Keratinocyte (primary cell): ENCODE measurements around the gene C11orf52. TPM values are rescaled to one million over a fixed set of nuclear protein-coding genes. Genes with fewer than 3 reads are reported as not detected.

Experiments
- DNase-seq: peaks from one replicate; pipeline ENCODE4 v3.0.0-alpha.2; 2011; ENCODE audit warnings: low read depth, missing footprints, low spot score
- FAIRE-seq: peaks from 2 replicates; lab custom pipeline; 2011; peaks lifted over from hg19 to GRCh38; lab: Jason Lieb, UNC
- H2AFZ ChIP-seq: 2 replicates; pipeline ENCODE4 v1.6.0; 2012; ENCODE audit warnings: low read length, control low read depth, inconsistent platforms; ENCODE audit not compliant: control insufficient read depth
- H3K27ac ChIP-seq: 2 replicates; pipeline ENCODE4 v1.5.1; 2011; ENCODE audit warnings: low read length; ENCODE audit not compliant: control insufficient read depth, insufficient read depth
- H3K27me3 ChIP-seq: 3 replicates; pipeline ENCODE4 v1.6.0; 2011; ENCODE audit warnings: low read length; ENCODE audit not compliant: control insufficient read depth, insufficient read depth; ENCODE audit errors: extremely low read depth
- H3K36me3 ChIP-seq, 2 experiments: 2 replicates in 1 of 2; 3 replicates in 1 of 2; pipeline ENCODE4 v1.5.1; 2011; ENCODE audit warnings: low read length in 2 of 2, mild to moderate bottlenecking in 1 of 2; ENCODE audit not compliant: control insufficient read depth in 2 of 2, insufficient read depth in 2 of 2; ENCODE audit errors: extremely low read depth in 1 of 2
- H3K4me1 ChIP-seq: 3 replicates; pipeline ENCODE4 v1.5.1; 2011; ENCODE audit warnings: low read length; ENCODE audit not compliant: control insufficient read depth, insufficient read depth; ENCODE audit errors: extremely low read depth
- H3K4me2 ChIP-seq: 3 replicates; pipeline ENCODE4 v1.6.0; 2011; ENCODE audit warnings: low read depth, low read length; ENCODE audit not compliant: control insufficient read depth, insufficient read depth; ENCODE audit errors: extremely low read depth
- H3K4me3 ChIP-seq, 3 experiments: fragments of 200-600 bp in 1 of 3; sonication (generic) in 1 of 3; 2 replicates in 2 of 3; 3 replicates in 1 of 3; pipeline ENCODE4 v1.5.1; 2011 to 2016; ENCODE audit warnings: low read length in 3 of 3, mild to moderate bottlenecking in 3 of 3, control low read depth in 2 of 3, inconsistent platforms in 1 of 3, low read depth in 1 of 3, mixed read lengths in 1 of 3, mixed run types in 1 of 3, moderate library complexity in 1 of 3; ENCODE audit not compliant: control insufficient read depth in 2 of 3, insufficient read depth in 2 of 3; ENCODE audit errors: extremely low read depth in 1 of 3
- H3K79me2 ChIP-seq: 2 replicates; pipeline ENCODE4 v1.6.0; 2012; ENCODE audit warnings: low read length; ENCODE audit not compliant: control insufficient read depth, insufficient read depth
- H3K9ac ChIP-seq: 3 replicates; pipeline ENCODE4 v1.6.0; 2011; ENCODE audit warnings: low read length; ENCODE audit not compliant: control insufficient read depth, insufficient read depth; ENCODE audit errors: extremely low read depth
- H3K9me1 ChIP-seq: 3 replicates; pipeline ENCODE4 v1.6.0; 2011; ENCODE audit warnings: low read length; ENCODE audit not compliant: control insufficient read depth, insufficient read depth; ENCODE audit errors: extremely low read depth
- H3K9me3 ChIP-seq: 2 replicates; pipeline ENCODE4 v1.5.1; 2012; ENCODE audit warnings: low read depth, low read length; ENCODE audit not compliant: control insufficient read depth
- H4K20me1 ChIP-seq: 3 replicates; pipeline ENCODE4 v1.6.0; 2011; ENCODE audit warnings: low read length; ENCODE audit not compliant: control insufficient read depth, insufficient read depth; ENCODE audit errors: extremely low read depth
- CTCF ChIP-seq, 3 experiments: IDR thresholded peaks in 1 of 3; conservative IDR thresholded peaks in 1 of 3; optimal IDR thresholded peaks in 1 of 3; 2 replicates in 2 of 3; 3 replicates in 1 of 3; pipeline versions ENCODE3 to v1.5.1; 2011; ENCODE audit warnings: low read length in 3 of 3, mild to moderate bottlenecking in 3 of 3, moderate library complexity in 2 of 3, control low read depth in 1 of 3, inconsistent platforms in 1 of 3; ENCODE audit not compliant: insufficient read depth in 2 of 3; ENCODE audit errors: extremely low read depth in 1 of 3
- EZH2 ChIP-seq: IDR thresholded peaks from one replicate; pipeline ENCODE4 v1.6.1; 2012; ENCODE audit warnings: inconsistent platforms, mild to moderate bottlenecking, low read length, moderate library complexity
- dilution Hi-C: fragments of 300-500 bp; cut with MboI; formaldehyde crosslinking; loops from one replicate; pipeline ENCODE4 v1.7.0; 2020; ENCODE audit warnings: low sequenced_read_pairs; ENCODE audit not compliant: extremely low pct_ligation_motif_present
- polyA plus RNA-seq, 5 experiments: library from polyadenylated mRNA; depleted of rRNA in 3 of 5; stranded (reverse) in 3 of 5; stranded (forward) in 1 of 5; unstranded in 1 of 5; fragments of >200 nt; gene quantifications; 1 replicate in 1 of 5; 2 replicates in 3 of 5; 3 replicates in 1 of 5; pipeline versions ENCODE4 v1.2.1 to v1.2.3, GENCODE V29; 2011 to 2012; ENCODE audit warnings: missing spikeins in 2 of 5, low read depth in 1 of 5, low replicate concordance in 1 of 5
- small RNA-seq, 3 experiments: library from RNA; depleted of rRNA; stranded (forward); fragments of <200 nt; gene quantifications; one replicate each; pipeline ENCODE3, GENCODE V24; 2012; ENCODE audit warnings: low read depth in 3 of 3, low replicate concordance in 1 of 3; ENCODE audit not compliant: insufficient read length in 3 of 3

Gene C11orf52
- polyA plus RNA-seq, 1 donor (not counting 4 experiments of a cell fraction or from before 2014, with no cell fraction given): 3.5 TPM

GRCh38 chr11:111975076-111975806 lies 56.5 kb downstream of the C11orf52 start:
- no peaks in the 10 kb centered on the region for H3K9me3 ChIP-seq
- H3K9ac ChIP-seq: no peak overlapping the region
- no peaks in the 10 kb centered on the region for H3K9me1 ChIP-seq
- no peak overlapping the region for H3K27ac ChIP-seq
- no peaks in the 10 kb centered on the region for H3K79me2 ChIP-seq
- no peaks in the 10 kb centered on the region for H4K20me1 ChIP-seq
- TF ChIP-seq EZH2 (no peak), CTCF (optimal IDR thresholded peaks at IDR 0.05 in 1 of 3, IDR thresholded peaks at IDR 0.05 in 1 of 3, conservative IDR thresholded peaks at IDR 0.05 in 1 of 3; ENCODE audit: extremely low read depth in 1 of 3, insufficient read depth in 2 of 3, low read length in 3 of 3) (peak; percentile 8 to 43 (median 24))
- no peaks in the 10 kb centered on the region for H3K27me3 ChIP-seq
- no peak overlapping the region for H3K4me2 ChIP-seq
- H2AFZ ChIP-seq: no peak overlapping the region
- dilution Hi-C loops: no loop called here
- DNase-seq (no peak), FAIRE-seq (no peak)
- no peaks in the 10 kb centered on the region for H3K36me3 ChIP-seq
- H3K4me3 ChIP-seq: no peak overlapping the region
- H3K4me1 ChIP-seq: peaks cover 29% of the 10 kb centered on the region

- Histone ChIP-seq H3K9me3 (no peaks in the 10 kb centered on the region), H2AFZ (peak overlapping the region; percentile 83), H3K27me3 (no peaks in the 10 kb centered on the region), H4K20me1 (no peaks in the 10 kb centered on the region), H3K9me1 (no peaks in the 10 kb centered on the region), H3K9ac (peak overlapping the region; percentile 69), H3K27ac (peak overlapping the region; percentile 11), H3K4me1 (peaks cover 29% of the 10 kb centered on the region), H3K36me3 (peaks cover 0 to 5% of the 10 kb centered on the region in 2 experiments), H3K79me2 (no peaks in the 10 kb centered on the region), H3K4me2 (peak overlapping the region; percentile 68), H3K4me3 (peak overlapping the region in 1 of 3 experiments; percentile 56)
- FAIRE-seq (no peak), DNase-seq (no peak)
- TF ChIP-seq EZH2: no peak
- TF ChIP-seq CTCF (optimal IDR thresholded peaks at IDR 0.05 in 1 of 3, IDR thresholded peaks at IDR 0.05 in 1 of 3, conservative IDR thresholded peaks at IDR 0.05 in 1 of 3; ENCODE audit: extremely low read depth in 1 of 3, insufficient read depth in 2 of 3, low read length in 3 of 3): no peak
- dilution Hi-C loops: no loop called here
Observed at GRCh38 chr11:111976119-111976766, 57.5 kb downstream of the C11orf52 start.

Small RNA genes lying within 50 kb of the gene (small RNA-seq; reads per million reads assigned to genes)
- gene C11orf52: 0 to 0.07 (median 0) reads per million in 3 experiments
- 0 reads per million in 3 experiments for gene RNA5SP351
- gene RPL37AP8: 0 reads per million in 3 experiments

Other genes starting within 250 kb of the C11orf52 start
- gene PPP2R1B, start 152.5 kb upstream of the C11orf52 start, polyA plus RNA-seq: 22.3 to 35.1 TPM (median 33.6 TPM) in 3 replicates
- 23.4 to 34.4 TPM (median 27.2 TPM) in 3 replicates for gene ALG9, start 47.3 kb upstream of the C11orf52 start, polyA plus RNA-seq
- 2.2 to 3.5 TPM (median 2.9 TPM) in 3 replicates for gene FDXACB1, start 39.7 kb upstream of the C11orf52 start, polyA plus RNA-seq
- gene CFAP68, start 39.4 kb upstream of the C11orf52 start, polyA plus RNA-seq: 33.0 to 63.8 TPM (median 58.9 TPM) in 3 replicates
- gene CRYAB, start 7.1 kb upstream of the C11orf52 start, polyA plus RNA-seq: 7.4 to 47.9 TPM (median 11.0 TPM) in 3 replicates
- 0.08 to 0.98 TPM (median 0.22 TPM) in 3 replicates for gene HSPB2, start 6.2 kb upstream of the C11orf52 start, polyA plus RNA-seq
- gene DIXDC1, start 18.4 kb downstream of the C11orf52 start, polyA plus RNA-seq: 5.9 to 13.2 TPM (median 7.8 TPM) in 3 replicates
- gene DLAT, start 106.5 kb downstream of the C11orf52 start, polyA plus RNA-seq: 23.3 to 41.9 TPM (median 40.2 TPM) in 3 replicates
- gene PIH1D2, start 155.1 kb downstream of the C11orf52 start, polyA plus RNA-seq: 1.2 to 2.0 TPM (median 1.9 TPM) in 3 replicates
- 13.1 to 23.3 TPM (median 18.9 TPM) in 3 replicates for gene NKAPD1, start 155.4 kb downstream of the C11orf52 start, polyA plus RNA-seq
- gene TIMM8B, start 167.8 kb downstream of the C11orf52 start, polyA plus RNA-seq: 91.7 to 151 TPM (median 126 TPM) in 3 replicates
- 101 to 126 TPM (median 121 TPM) in 3 replicates for gene SDHD, start 168.0 kb downstream of the C11orf52 start, polyA plus RNA-seq
- 117 to 205 TPM (median 161 TPM) in 3 replicates for gene IL18, start 245.2 kb downstream of the C11orf52 start, polyA plus RNA-seq
- gene TEX12, start 248.5 kb downstream of the C11orf52 start, polyA plus RNA-seq: not detected in 3 replicates